GM13977 (cell line): ENCODE measurements around the gene CFDP1.

Experiments used
- DNase-seq: peaks from one replicate; pipeline ENCODE4 v3.0.0; 2012; ENCODE audit warnings: low spot score
- in situ Hi-C: fragments of 300-500 bp; cut with MboI; formaldehyde crosslinking; loops from one replicate; pipeline ENCODE4 v1.12.0; 2022; ENCODE audit warnings: low sequenced_read_pairs, low pct_unique_long_range_greater_than_20kb, mixed read lengths, inconsistent platforms; ENCODE audit not compliant: unreplicated experiment
- TF ChIP-seq, protein P1 (sequence below): IDR thresholded peaks from 2 replicates; pipeline ENCODE4 v1.5.1; 2012; ENCODE audit warnings: mild to moderate bottlenecking, control low read depth; ENCODE audit not compliant: insufficient read depth; ENCODE audit errors: extremely low read depth, missing control alignments

The CFDP1 gene

DNA sequence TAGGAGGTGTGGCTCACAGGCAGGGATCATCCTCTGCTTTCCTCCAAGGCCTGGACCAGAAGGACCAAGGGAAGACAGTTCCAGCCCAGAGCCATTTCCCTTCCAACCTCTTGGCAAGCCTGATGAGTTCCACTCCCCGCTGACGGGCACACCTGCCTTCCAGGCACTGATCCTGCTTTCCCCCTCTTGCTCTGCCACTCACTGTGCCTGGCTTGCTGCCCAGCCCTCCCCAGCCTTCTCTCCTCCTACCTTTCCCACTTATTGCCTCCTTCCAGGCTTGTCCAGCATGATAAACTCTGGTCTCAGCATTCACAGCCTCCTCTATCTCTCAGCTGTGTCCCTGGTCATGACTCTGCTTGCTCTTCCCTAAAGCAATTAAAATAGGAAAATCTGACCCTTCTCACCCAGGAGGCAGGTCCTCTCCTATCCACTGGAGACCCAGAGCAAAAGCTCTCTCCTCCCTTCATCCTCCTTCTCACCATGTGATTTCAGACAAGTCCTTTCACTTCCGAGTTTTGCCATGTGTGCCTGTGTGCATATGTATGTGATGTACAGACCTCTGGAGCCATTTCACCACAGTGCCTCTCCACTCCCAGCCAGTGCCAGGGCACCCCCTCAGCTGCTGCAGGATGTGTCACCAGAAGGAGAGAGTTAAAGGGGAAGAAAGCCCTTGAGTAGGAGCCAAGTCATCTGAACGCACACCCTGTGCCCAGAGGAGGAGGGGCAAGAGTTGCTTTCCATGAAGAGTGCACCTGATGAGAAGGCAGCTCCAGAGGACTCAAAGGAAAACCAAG is 44.6 kb upstream of the CFDP1 start:
- no peak for DNase-seq
- TF ChIP-seq, protein P1, sequence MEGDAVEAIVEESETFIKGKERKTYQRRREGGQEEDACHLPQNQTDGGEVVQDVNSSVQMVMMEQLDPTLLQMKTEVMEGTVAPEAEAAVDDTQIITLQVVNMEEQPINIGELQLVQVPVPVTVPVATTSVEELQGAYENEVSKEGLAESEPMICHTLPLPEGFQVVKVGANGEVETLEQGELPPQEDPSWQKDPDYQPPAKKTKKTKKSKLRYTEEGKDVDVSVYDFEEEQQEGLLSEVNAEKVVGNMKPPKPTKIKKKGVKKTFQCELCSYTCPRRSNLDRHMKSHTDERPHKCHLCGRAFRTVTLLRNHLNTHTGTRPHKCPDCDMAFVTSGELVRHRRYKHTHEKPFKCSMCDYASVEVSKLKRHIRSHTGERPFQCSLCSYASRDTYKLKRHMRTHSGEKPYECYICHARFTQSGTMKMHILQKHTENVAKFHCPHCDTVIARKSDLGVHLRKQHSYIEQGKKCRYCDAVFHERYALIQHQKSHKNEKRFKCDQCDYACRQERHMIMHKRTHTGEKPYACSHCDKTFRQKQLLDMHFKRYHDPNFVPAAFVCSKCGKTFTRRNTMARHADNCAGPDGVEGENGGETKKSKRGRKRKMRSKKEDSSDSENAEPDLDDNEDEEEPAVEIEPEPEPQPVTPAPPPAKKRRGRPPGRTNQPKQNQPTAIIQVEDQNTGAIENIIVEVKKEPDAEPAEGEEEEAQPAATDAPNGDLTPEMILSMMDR = no peak
- in situ Hi-C loops = no loop called here

DNA sequence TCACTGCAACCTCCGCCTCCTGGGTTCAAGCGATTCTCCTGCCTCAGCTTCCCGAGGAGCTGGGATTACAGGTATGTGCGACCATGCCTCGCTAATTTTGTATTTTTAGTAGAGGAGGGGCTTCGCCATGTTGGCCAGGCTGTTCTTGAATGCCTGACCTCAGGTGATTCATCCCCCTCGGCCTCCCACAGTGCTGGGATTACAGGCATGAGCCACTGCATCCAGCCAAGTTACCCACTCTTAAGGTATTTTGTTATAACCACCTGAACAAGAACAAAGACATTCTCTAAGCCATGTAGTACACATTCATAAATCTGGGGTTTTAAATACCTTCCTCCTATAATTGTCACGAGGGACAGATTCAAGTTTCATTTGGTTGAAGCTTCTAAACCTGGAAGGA is 43.5 kb upstream of the CFDP1 start:
- in situ Hi-C loops = no loop called here
- no peak for DNase-seq
- TF ChIP-seq, protein P1 = no peak

DNA sequence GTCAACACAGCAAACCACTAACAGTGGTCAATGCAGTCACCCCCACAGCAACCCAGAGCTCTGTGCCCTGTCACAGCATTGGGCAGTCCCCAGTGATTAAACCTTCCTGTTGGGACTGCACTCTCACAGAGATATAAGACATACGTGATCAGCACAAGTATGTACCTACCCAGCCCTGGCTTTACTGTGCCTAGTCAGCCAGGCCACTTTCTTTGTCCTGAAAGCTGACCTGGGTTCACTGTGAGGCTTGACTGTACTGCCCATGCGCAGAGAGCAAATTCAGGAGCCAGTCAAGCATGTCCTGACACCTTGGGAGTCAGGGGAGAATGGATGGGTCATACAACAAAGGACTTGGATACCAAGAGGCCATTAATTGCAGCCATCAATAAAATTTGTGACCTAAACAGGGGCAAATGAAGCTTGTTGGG is 42.1 kb upstream of the CFDP1 start:
- TF ChIP-seq, protein P1 = no peak
- no peak for DNase-seq
- in situ Hi-C loops = no loop called here

DNA sequence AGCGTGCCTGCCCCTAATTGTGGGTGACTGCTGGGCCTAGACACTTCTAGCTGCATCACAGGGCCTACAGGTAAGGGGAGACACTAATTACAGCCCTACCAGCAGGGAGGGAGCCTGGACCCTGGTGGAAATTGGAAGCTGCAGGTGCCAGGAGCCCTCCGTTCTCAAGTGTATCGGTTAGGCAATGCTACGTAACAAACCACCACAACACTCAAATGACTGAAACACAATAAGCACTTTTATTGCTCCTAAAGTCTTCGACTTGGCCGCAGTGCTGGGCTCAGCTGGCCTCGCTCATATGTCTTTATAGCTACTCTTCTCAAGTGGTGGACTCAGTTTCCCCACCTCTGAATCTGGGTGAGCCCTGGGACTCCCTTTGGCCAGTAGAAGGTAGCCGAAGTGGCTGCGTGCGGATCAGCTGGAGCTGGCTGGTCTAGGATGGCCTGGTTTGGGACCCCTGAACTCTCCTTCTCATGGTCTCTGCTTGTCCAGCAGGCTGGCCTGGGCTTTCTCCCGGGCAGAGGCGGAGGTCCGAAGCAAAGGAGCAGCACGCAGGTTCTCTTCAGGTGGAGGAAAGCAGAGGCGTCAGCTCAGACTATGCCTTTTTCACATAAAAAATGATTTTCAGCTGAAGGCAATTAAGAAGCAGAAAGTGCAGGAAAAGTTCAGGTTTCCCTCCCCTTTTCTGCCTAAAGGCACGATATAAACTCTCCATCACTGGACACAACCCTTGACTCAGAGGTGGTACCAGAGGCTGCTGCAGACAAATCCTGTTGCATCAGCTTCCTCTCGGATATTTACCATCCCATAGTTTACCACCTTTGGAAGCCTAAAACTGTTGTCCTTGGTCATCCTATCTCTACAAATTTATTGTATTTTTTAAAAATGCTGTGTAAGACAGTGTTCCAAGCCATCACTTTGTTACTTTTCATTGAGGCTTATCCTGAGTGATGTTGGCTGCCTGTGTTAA is 39.9 kb upstream of the CFDP1 start:
- in situ Hi-C loops = loop anchor here (25.0 kb wide), 1 partner anchor 289 kb away; no protein-coding TSS in a partner anchor
- no peak for DNase-seq
- TF ChIP-seq, protein P1 = no peak

DNA sequence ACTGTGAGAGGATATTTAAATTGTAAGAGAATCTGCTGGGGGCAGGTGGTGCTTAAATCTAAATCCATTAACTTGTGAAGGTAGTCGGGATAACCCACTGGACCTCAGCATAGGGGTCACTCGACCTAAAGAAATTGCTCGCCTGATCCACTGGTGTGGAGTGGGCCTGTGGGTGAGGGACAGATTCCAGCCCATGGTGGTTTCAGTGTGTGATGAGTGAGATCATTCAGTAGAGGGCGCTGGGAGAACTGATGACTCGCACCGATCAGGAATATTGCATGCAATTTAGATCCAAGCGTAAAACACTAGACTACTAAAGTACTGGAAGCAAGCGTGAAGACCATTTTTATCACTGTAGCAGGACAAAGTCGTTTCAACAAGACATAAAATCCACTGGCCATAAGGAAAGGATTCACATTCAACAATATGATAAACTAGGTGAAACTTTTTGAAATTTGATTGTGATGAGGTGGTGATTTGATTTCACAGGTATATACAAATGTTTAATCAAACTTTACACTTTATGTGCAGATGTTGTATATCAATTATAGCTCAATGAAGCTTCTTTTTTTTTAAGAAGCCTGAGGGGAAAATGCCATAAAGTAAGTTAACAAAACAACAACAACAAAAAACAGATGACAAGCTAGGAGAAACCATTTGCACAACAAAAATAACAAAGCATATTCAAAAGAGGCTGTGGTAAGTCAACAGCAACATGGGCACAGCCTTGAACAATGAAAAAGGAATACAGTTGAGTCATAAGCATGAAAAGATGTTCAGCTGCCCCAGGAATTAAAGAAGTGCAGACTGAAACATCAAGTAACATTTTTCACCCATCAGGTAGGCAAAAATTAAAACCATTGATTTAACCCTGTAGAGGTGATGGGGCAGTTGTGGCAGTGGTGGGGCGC is 38.7 kb upstream of the CFDP1 start:
- TF ChIP-seq, protein P1 = peak; percentile 73
- in situ Hi-C loops = loop anchor here (25.0 kb wide), 1 partner anchor 290 kb away; no protein-coding TSS in a partner anchor

DNA sequence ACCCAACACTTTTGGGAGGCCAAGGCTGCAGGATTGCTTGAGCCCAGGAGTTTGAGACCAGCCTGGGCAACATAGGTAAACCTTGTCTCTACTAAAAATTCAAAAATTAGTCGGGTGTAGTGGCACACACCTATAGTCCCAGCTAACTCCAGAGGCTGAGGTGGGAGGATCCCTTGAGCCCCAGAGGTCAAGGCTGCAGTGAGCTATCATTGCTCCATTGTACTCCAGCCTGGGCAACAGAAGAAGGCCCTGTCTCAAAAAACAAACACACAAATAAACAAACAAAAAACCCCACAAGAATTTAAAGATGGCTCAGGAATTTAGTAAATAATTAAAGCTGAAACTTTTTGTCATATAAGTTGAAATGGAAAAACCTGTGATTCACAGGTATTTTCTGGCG is 33.5 kb upstream of the CFDP1 start:
- no peak for DNase-seq
- TF ChIP-seq, protein P1 = no peak
- in situ Hi-C loops = loop anchor here (25.0 kb wide), 1 partner anchor 296 kb away; no protein-coding TSS in a partner anchor

More for the DNA sequence above, 38.7 kb upstream of the CFDP1 start:
- DNase-seq = peak; percentile 78
